ENCODE data around the gene GSC. TPM values are rescaled to one million over a fixed set of nuclear protein-coding genes. Genes with fewer than 3 reads are reported as not detected.

GSC gene
- total RNA-seq, 1 experiment from 2014 or later = not detected

Other genes starting within 250 kb of the GSC start
- gene SERPINA4, start 208.7 kb downstream of the GSC start, total RNA-seq (2014; rRNA removed; shearing (Covaris generic)) = not detected in 2 replicates
- gene SERPINA5, start 188.7 kb downstream of the GSC start, total RNA-seq (2014; rRNA removed; shearing (Covaris generic)) = 0.16 and 0.32 TPM in 2 replicates
- gene SERPINA3, start 157.7 kb downstream of the GSC start, total RNA-seq (2014; rRNA removed; shearing (Covaris generic)) = 195 and 196 TPM in 2 replicates